CD4-positive, alpha-beta T cell (primary cell): ENCODE measurements around the gene KCTD15. TPM values are rescaled to one million over a fixed set of nuclear protein-coding genes. Genes with fewer than 3 reads are reported as not detected.

Experiments used
- ATAC-seq: fragments of 200-7000 bp; cut with Tn5 transposase; one replicate; pipeline ENCODE4 v1.10.0; 2022; ENCODE audit warnings: mild to moderate bottlenecking; ENCODE audit not compliant: poor library complexity
- CTCF ChIA-PET: fragments of 350-600 bp; sonication (Branson Sonifier 250); formaldehyde crosslinking; loops from one replicate; lab custom pipeline; 2021; ENCODE audit warnings: antibody characterized with exemption, inconsistent platforms; lab: Charles Lee
- POLR2A ChIA-PET: fragments of 350-600 bp; sonication (Branson Sonifier 250); formaldehyde crosslinking; loops from one replicate; lab custom pipeline; 2021; ENCODE audit warnings: antibody characterized with exemption, inconsistent platforms; lab: Charles Lee
- DNase-seq, 14 experiments: peaks; one replicate each; pipeline ENCODE4 v3.0.0-alpha.2; 2013 to 2020; ENCODE audit warnings: mixed read lengths in 2 of 14
- H3K27ac ChIP-seq, 2 donors: one replicate each; pipeline versions ENCODE4 v1.5.1 to v1.7.0; 2013; ENCODE audit warnings: low read length in 2 of 2, low read depth in 1 of 2, mild to moderate bottlenecking in 1 of 2
- H3K27me3 ChIP-seq, 2 experiments: 1 replicate in 1 of 2; 2 replicates in 1 of 2; pipeline versions ENCODE4 v1.6.1 to v1.7.0; 2013; ENCODE audit warnings: low read length in 2 of 2, control low read depth in 1 of 2, mild to moderate bottlenecking in 1 of 2, moderate library complexity in 1 of 2; ENCODE audit not compliant: insufficient read depth in 2 of 2, control insufficient read depth in 1 of 2
- H3K36me3 ChIP-seq: one replicate; pipeline ENCODE4 v1.6.1; 2013; ENCODE audit warnings: low read length, control low read depth; ENCODE audit not compliant: insufficient read depth
- H3K4me1 ChIP-seq: one replicate; pipeline ENCODE4 v1.6.1; 2013; ENCODE audit warnings: low read length, control low read depth; ENCODE audit not compliant: insufficient read depth
- H3K4me3 ChIP-seq: one replicate; pipeline ENCODE4 v1.5.1; 2013; ENCODE audit warnings: mild to moderate bottlenecking, low read length, moderate library complexity
- H3K9me3 ChIP-seq, 2 experiments: 1 replicate in 1 of 2; 2 replicates in 1 of 2; pipeline versions ENCODE4 v1.6.1 to v1.7.0; 2013; ENCODE audit warnings: low read length in 2 of 2, mild to moderate bottlenecking in 2 of 2, control low read depth in 1 of 2, moderate library complexity in 1 of 2; ENCODE audit not compliant: control insufficient read depth in 1 of 2, insufficient read depth in 1 of 2
- H3K27ac Mint-ChIP-seq: one replicate; pipeline ENCODE4 v1.8.0; 2020; ENCODE audit warnings: mixed read lengths
- H3K27me3 Mint-ChIP-seq: one replicate; pipeline ENCODE4 v1.8.0; 2021; ENCODE audit warnings: mixed read lengths
- H3K36me3 Mint-ChIP-seq: one replicate; pipeline ENCODE4 v1.8.0; 2021; ENCODE audit warnings: low read depth, mixed read lengths
- H3K4me1 Mint-ChIP-seq: one replicate; pipeline ENCODE4 v1.8.0; 2021; ENCODE audit warnings: low read depth, mixed read lengths
- H3K4me3 Mint-ChIP-seq: one replicate; pipeline ENCODE4 v1.8.0; 2020; ENCODE audit warnings: mild to moderate bottlenecking, mixed read lengths
- H3K9me3 Mint-ChIP-seq: one replicate; pipeline ENCODE4 v1.8.0; 2020; ENCODE audit warnings: mixed read lengths
- CTCF ChIP-seq: fragments of 200-600 bp; IDR thresholded peaks from one replicate; pipeline ENCODE4 v1.8.0; 2022; ENCODE audit warnings: antibody characterized with exemption, mild to moderate bottlenecking
- intact Hi-C, 2 experiments: fragments of 100-400 bp; cut with DNase I in 1 of 2; cut with micrococcal nuclease in 1 of 2; formaldehyde crosslinking; loops; one replicate each; pipeline versions ENCODE4 v1.15.1 to v1.9.0; 2023 to 2025; cut with DNase I, micrococcal nuclease
- total RNA-seq, 174 experiments: library from RNA in 2 of 174; stranded (reverse) in 2 of 174; gene quantifications; one replicate each; pipeline ENCODE4 v1.2.3 and lab custom pipeline; 2021 to 2026

Gene KCTD15
- total RNA-seq, 2 experiments from 2014 or later: 3.6 to 3.9 TPM

GRCh38 chr19:33751436-33751770 is 45.3 kb upstream of the KCTD15 start:
- intact Hi-C loops: no loop called here
- Histone ChIP-seq H3K4me1 (no peaks in the 10 kb centered on the region), H3K27me3 (peaks cover 5 to 10% of the 10 kb centered on the region in 2 experiments), H3K4me3 (no peak overlapping the region), H3K9me3 (no peaks in the 10 kb centered on the region), H3K27ac (no peak overlapping the region), H3K36me3 (no peaks in the 10 kb centered on the region)
- Mint-ChIP-seq H3K36me3 (no peaks in the 10 kb centered on the region), H3K27ac (no peak overlapping the region), H3K4me1 (no peaks in the 10 kb centered on the region), H3K4me3 (no peak overlapping the region), H3K9me3 (no peaks in the 10 kb centered on the region), H3K27me3 (peaks cover 21% of the 10 kb centered on the region)
- ATAC-seq: no peak
- POLR2A ChIA-PET: no interaction called here
- DNase-seq: no peak
- TF ChIP-seq CTCF: no peak
- CTCF ChIA-PET: no interaction called here

GRCh38 chr19:33752018-33752800 is 44.5 kb upstream of the KCTD15 start:
- no peak overlapping the region for H3K4me3 ChIP-seq
- H3K36me3 ChIP-seq: no peaks in the 10 kb centered on the region
- no peak overlapping the region for H3K27ac ChIP-seq
- Mint-ChIP-seq H3K9me3 (no peaks in the 10 kb centered on the region), H3K4me3 (no peak overlapping the region), H3K4me1 (no peaks in the 10 kb centered on the region), H3K27ac (no peak overlapping the region), H3K27me3 (peaks cover 14% of the 10 kb centered on the region), H3K36me3 (no peaks in the 10 kb centered on the region)
- peaks cover 5 to 11% of the 10 kb centered on the region in 2 experiments for H3K27me3 ChIP-seq
- CTCF ChIA-PET: no interaction called here
- ATAC-seq: no peak
- POLR2A ChIA-PET: no interaction called here
- no peaks in the 10 kb centered on the region for H3K4me1 ChIP-seq
- H3K9me3 ChIP-seq: peaks cover 0 to 3% of the 10 kb centered on the region in 2 experiments
- no peak for DNase-seq
- intact Hi-C loops: no loop called here
- TF ChIP-seq CTCF: no peak

- Histone ChIP-seq H3K4me1 (no peaks in the 10 kb centered on the region), H3K4me3 (no peak overlapping the region), H3K36me3 (no peaks in the 10 kb centered on the region), H3K27ac (no peak overlapping the region), H3K9me3 (peaks cover 0 to 3% of the 10 kb centered on the region in 2 experiments), H3K27me3 (peaks cover 9 to 11% of the 10 kb centered on the region in 2 experiments)
- POLR2A ChIA-PET: no interaction called here
- Mint-ChIP-seq H3K36me3 (no peaks in the 10 kb centered on the region), H3K4me1 (no peaks in the 10 kb centered on the region), H3K27me3 (peaks cover 9% of the 10 kb centered on the region), H3K9me3 (no peaks in the 10 kb centered on the region), H3K4me3 (no peak overlapping the region), H3K27ac (no peak overlapping the region)
- no peak for ATAC-seq
- DNase-seq: no peak
- CTCF ChIA-PET: no interaction called here
- no peak for TF ChIP-seq CTCF
- intact Hi-C loops: no loop called here
Observed at GRCh38 chr19:33752945-33753344, 43.7 kb upstream of the KCTD15 start.
